Measurements from ENCODE around the gene USP1. TPM values are rescaled to one million over a fixed set of nuclear protein-coding genes. Genes with fewer than 3 reads are reported as not detected.

USP1 gene
- total and polyA plus RNA-seq, 2 of the 4 experiments (the other 2 are of a cell fraction): 7.5 to 9.7 TPM

- TF ChIP-seq RCOR1 (IDR thresholded peaks at IDR 0.05; ENCODE audit: insufficient replicate concordance, low read length): no peak
Observed at GRCh38 chr1:62389531-62389930, 47.3 kb upstream of the USP1 start (continued).

DNA sequence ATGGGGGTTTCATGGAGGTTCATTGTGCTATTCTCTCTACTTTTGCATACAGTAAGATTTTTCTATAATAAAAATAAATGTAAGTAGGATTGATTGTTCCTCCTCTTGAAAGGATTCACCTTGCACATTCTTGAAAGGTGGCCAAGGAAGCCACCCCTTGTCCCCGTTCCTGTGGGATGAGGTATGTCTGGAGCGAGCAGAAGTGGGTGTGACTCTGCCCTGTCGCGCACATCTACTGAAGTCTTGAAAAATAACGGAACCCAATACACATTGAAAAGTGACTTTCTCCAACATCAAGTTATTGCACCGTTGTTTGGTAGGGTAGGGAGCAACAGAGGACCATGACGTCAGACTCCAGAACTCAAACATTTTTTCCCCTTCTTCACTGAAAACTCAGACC lies 46.8 kb upstream of the USP1 start:
- WGBS, 2 experiments (ENCODE audit: extremely low coverage in 2 of 2, insufficient read length in 1 of 2): 50% methylated on average over 1 of the region's 7 CpGs; no CpG with 5 or more reads in 1 of the 2 experiments
- Histone ChIP-seq H4K91ac (ENCODE audit: insufficient read depth, low read depth, low read length) (no peak overlapping the region), H4K20me1 (ENCODE audit: insufficient read depth, low read length) (no peaks in the 10 kb centered on the region), H3K4me3 (ENCODE audit: insufficient read depth, low read depth, low read length) (no peak overlapping the region), H3K27ac (ENCODE audit: insufficient read depth, low read length) (no peak overlapping the region), H2BK120ac (ENCODE audit: low read depth, low read length) (no peak overlapping the region), H4K5ac (ENCODE audit: low read depth, low read length) (no peak overlapping the region), H3K36me3 (ENCODE audit: control insufficient read depth, insufficient read depth, low read length) (no peaks in the 10 kb centered on the region), H2AFZ (replicated peaks; ENCODE audit: low read length, poor library complexity) (no peak overlapping the region), H3K79me1 (ENCODE audit: low read depth in 1 of 2, low read length in 2 of 2) (no peaks in the 10 kb centered on the region), H3K4me1 (ENCODE audit: control insufficient read depth, insufficient read depth, low read length) (peaks cover 1% of the 10 kb centered on the region; the same call in 1 of the 2 replicates), H2AK5ac (ENCODE audit: low read depth, low read length) (no peak overlapping the region), H3K4me2 (ENCODE audit: low read depth, low read length) (no peak overlapping the region), H3K18ac (ENCODE audit: low read depth, low read length) (no peak overlapping the region), H3K27me3 (ENCODE audit: control insufficient read depth, insufficient read depth, low read length) (peaks cover 3% of the 10 kb centered on the region), H3K23ac (ENCODE audit: low read depth, low read length) (no peak overlapping the region), H2BK15ac (ENCODE audit: low read depth, low read length) (no peak overlapping the region), H2BK5ac (ENCODE audit: low read depth, low read length, poor library complexity, severe bottlenecking) (no peak overlapping the region), H2BK20ac (ENCODE audit: low read depth, low read length) (no peak overlapping the region), H3K4ac (ENCODE audit: low read depth, low read length) (no peak overlapping the region), H3K9me3 (ENCODE audit: control insufficient read depth, insufficient read depth, low read length) (no peaks in the 10 kb centered on the region), H3K14ac (replicated peaks; ENCODE audit: low read depth, low read length) (no peak overlapping the region), H4K8ac (ENCODE audit: low read depth in 2 of 2, low read length in 2 of 2) (no peak overlapping the region), H3K56ac (ENCODE audit: extremely low read depth, insufficient read depth, low read length) (no peak overlapping the region), H2AK9ac (replicated peaks; ENCODE audit: low read depth, low read length, poor library complexity) (no peak overlapping the region), H3K9ac (ENCODE audit: low read depth, low read length) (no peak overlapping the region), H3K9me1 (ENCODE audit: insufficient read depth, low read length) (no peaks in the 10 kb centered on the region)
- BruUV-seq (replicated peaks): no TSS peak
- ChIA-PET POLR2A (ENCODE audit: unreplicated experiment) (no interaction called here), CTCF (no interaction called here)
- in situ Hi-C loops (cut with MboI; ENCODE audit: low sequenced_read_pairs) (no loop called here), intact Hi-C loops (cut with micrococcal nuclease) (no loop called here), dilution Hi-C loops (cut with HindIII; ENCODE audit: low sequenced_read_pairs, unreplicated experiment) (no loop called here)
- TF ChIP-seq, protein P1, sequence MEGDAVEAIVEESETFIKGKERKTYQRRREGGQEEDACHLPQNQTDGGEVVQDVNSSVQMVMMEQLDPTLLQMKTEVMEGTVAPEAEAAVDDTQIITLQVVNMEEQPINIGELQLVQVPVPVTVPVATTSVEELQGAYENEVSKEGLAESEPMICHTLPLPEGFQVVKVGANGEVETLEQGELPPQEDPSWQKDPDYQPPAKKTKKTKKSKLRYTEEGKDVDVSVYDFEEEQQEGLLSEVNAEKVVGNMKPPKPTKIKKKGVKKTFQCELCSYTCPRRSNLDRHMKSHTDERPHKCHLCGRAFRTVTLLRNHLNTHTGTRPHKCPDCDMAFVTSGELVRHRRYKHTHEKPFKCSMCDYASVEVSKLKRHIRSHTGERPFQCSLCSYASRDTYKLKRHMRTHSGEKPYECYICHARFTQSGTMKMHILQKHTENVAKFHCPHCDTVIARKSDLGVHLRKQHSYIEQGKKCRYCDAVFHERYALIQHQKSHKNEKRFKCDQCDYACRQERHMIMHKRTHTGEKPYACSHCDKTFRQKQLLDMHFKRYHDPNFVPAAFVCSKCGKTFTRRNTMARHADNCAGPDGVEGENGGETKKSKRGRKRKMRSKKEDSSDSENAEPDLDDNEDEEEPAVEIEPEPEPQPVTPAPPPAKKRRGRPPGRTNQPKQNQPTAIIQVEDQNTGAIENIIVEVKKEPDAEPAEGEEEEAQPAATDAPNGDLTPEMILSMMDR (conservative IDR thresholded peaks at IDR 0.05; ENCODE audit: low read depth, low read length): no peak
- TF ChIP-seq RFX5 (IDR thresholded peaks at IDR 0.05; ENCODE audit: low read depth, low read length) (no peak), MXI1 (IDR thresholded peaks at IDR 0.05; ENCODE audit: borderline replicate concordance, low read depth, low read length) (no peak), FOS (IDR thresholded peaks at IDR 0.05; ENCODE audit: low read depth, low read length) (no peak), POLR2A (IDR thresholded peaks at IDR 0.05; ENCODE audit: low read depth, low read length) (no peak), USF2 (IDR thresholded peaks at IDR 0.05; ENCODE audit: low read depth, low read length) (no peak), CHD1 (IDR thresholded peaks at IDR 0.05; ENCODE audit: low read depth, low read length) (no peak), CEBPB (IDR thresholded peaks at IDR 0.05; ENCODE audit: low read depth, low read length) (no peak)
- DNase-seq (no peak), ATAC-seq (ENCODE audit: low read depth) (no peak)

All from IMR-90 (cell line).